Measurements from ENCODE around the gene TENM3. TPM values are rescaled to one million over a fixed set of nuclear protein-coding genes. Genes with fewer than 3 reads are reported as not detected.

TENM3 gene
- total RNA-seq, 1 donor from 2014 or later = 65.5 TPM

DNA sequence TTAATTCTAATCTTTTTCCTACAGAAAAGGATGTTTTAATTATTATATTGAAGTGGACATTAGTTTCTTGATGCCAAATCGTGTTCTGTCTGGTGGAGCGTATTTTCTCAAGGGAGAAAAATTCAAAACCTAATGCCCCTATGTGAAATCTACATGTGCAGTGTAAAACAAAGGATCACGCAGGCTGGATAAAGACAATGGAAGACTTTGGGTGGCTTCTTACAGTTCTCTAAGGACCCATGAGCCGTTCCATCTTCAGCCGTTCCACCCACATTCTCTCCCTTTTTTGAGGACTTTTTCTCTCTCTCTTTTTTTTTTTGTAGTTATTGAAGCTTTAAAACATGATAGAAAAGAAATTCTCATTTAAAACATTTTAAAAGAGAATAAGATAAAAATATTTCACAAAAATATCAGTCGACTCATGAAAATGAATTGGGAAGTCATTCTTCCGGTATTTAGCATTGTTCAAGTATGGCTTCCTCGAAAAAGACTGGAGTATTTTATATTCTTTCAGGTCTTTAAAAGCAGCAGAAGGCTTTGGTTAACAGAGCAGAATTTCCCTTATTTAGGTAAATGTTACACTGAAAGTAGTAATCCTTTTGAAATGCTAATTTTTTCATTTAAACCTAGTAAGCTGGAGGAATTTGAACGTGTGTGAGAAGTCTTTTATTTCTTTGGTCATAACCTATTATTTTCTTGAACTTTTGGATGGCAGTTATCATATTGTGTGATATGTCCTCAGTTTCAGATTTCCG is 11.0 kb downstream of the TENM3 start:
- no peak for DNase-seq (ENCODE audit: low spot score)

GRCh38 chr4:182255441-182256190 is 12.4 kb downstream of the TENM3 start:
- DNase-seq (ENCODE audit: low spot score) = peak; percentile 70

DNA sequence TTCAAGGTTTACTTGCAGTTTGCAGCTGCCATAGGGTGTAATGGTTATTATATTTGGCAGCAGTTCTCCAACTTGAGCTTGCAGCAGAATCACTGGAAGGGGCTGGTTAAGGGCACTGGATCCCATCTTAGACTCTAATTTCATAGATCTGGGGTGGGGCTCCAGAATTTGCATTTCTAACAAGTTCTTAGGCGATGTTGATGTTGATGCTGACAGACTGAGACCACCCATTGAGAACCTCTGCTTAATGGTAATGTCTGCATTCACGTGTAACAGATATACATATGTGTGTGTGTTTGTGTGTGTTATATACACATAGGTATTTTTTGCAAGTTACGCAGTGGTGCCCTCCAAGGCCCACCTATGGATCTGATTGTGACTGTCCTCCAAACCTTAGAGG is 13.8 kb downstream of the TENM3 start:
- no peak for DNase-seq (ENCODE audit: low spot score)

DNA sequence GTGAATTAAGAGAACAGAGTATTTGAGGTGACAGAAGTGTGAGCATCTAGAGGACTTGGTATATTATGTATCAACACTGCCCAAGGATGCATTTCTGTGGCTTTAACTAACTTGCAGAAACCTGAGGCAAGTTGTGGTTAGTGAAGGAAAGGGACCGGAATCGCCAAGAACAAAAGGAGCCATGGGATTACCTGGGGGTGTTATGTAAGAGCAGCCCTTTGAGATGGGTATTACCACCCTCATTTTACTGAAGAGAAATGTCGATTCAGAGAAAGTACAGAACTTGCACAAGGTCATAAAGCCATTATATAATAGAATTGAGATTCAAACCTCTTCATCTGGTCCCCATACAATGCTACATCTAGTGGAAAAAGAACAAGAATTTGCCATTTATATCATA is 14.3 kb downstream of the TENM3 start:
- no peak for DNase-seq (ENCODE audit: low spot score)

- no peak for DNase-seq (ENCODE audit: low spot score)
Observed at GRCh38 chr4:182258441-182259000, 15.3 kb downstream of the TENM3 start.

DNA sequence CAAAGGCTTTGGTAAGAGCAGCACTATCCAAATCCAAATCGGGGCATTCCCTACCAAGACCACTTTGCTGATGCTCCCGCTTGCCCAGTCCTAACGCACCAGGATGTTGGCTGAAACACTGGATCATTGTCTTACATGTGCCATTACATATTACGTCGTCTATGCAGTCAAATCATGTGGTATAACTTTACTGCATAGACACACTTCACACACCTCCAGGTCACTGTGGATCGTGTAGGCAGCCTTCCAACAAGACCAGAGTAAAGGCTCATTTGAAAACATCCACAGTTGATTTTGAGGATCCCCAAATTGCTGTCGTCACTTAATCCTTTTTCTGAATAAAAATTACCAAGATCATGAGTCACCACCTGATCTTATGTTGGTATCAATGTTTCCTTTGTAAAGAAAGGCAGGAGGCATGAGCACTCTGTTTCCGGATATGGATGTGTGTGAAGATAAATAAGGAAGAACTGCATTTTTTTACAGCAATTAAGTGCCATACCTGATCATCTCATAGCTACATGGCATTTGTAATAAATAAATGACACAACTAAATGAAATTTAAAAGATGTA is 18.5 kb downstream of the TENM3 start:
- no peak for DNase-seq (ENCODE audit: low spot score)

DNA sequence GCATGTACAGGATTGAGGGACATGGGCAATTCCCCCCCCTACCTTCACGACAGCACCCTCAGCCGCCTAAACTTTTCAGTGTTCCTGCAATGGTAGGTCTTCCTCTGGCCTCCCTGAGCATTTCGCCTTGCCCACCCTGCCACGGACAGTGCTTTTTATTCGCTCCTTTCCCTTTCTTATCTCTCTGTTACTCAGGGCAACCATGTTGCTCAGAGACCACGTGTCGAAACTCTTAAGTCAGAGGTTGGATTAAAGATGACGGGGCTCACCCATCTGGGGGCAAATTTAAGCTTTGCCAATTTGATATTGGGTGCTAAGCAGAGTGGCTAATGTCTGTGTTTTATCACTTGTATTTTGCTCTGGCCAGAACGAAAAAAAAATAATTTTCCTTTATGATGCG is 20.4 kb downstream of the TENM3 start:
- DNase-seq (ENCODE audit: low spot score) = peak; percentile 41

DNA sequence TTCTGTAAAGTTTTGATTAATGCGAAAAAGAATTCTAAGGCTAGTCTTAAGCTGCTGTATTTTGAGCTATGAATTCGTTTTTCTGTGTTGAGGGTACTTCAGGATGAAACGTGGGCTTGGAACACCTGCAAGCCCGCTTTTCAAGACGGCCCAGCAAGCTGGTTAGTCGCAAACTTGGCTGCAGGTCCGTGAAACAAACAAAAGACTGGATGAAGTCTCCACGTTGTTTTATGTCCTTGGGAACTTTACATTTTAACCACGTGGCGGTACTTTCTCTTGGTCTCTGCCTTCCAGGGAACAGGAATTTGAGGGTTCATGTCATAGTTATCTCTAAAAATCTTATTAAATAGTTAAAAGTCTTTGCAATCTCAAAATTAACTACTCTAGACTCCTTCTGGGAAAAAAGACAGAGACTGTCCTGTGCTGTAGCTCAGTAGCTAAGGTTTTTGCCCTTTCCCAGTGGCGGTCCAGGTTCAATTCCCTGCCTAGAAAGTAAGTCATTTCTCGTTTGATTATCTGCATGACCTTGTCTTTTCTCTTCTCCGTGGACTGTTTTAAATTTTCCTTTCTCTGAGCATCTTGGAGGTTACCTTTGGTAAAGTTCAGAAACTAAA is 21.0 kb downstream of the TENM3 start:
- DNase-seq (ENCODE audit: low spot score) = no peak

- DNase-seq (ENCODE audit: low spot score) = no peak
Observed at GRCh38 chr4:182265881-182266280, 22.7 kb downstream of the TENM3 start.

GRCh38 chr4:182267048-182267447 is 23.8 kb downstream of the TENM3 start:
- DNase-seq (ENCODE audit: low spot score) = no peak

GRCh38 chr4:182268966-182269365 is 25.8 kb downstream of the TENM3 start:
- no peak for DNase-seq (ENCODE audit: low spot score)

GRCh38 chr4:182271731-182272130 is 28.5 kb downstream of the TENM3 start:
- DNase-seq (ENCODE audit: low spot score) = no peak

- DNase-seq (ENCODE audit: low spot score) = no peak
Observed at GRCh38 chr4:182272151-182272550, 28.9 kb downstream of the TENM3 start.

DNA sequence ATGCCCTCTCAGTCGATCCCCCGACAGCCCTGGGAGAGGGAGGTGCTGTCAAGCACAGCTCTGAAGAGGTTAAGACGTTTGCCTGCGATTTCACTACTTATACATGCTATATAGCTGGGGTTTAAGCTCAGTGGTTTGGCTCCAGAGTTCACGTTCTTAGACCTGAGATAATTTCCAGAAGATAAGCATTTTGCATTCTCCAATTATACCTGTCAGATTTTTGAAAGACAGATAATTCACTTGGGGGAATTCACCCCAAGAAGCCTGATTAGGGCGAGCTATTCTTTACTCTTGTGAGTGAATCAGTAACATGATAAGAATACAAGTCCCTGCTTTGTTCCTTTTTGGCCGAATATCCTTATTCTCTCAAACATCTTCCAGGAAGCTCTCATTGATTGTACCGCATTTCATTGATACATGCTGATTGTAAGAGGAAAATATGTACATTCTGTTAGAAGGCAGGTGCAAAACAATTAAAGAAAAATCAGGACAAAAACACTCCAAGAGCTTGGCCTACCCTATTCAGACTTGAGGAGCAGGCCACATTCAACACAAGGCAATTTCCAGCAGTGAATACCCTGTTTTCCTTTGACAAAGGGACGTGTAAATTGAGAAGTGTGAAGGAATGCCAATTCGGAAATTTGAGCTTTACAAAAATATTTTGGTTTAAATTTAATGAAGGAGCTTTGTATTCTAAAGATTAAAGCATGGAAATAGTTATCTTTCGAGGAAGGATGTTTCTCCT is 30.2 kb downstream of the TENM3 start:
- no peak for DNase-seq (ENCODE audit: low spot score)

DNA sequence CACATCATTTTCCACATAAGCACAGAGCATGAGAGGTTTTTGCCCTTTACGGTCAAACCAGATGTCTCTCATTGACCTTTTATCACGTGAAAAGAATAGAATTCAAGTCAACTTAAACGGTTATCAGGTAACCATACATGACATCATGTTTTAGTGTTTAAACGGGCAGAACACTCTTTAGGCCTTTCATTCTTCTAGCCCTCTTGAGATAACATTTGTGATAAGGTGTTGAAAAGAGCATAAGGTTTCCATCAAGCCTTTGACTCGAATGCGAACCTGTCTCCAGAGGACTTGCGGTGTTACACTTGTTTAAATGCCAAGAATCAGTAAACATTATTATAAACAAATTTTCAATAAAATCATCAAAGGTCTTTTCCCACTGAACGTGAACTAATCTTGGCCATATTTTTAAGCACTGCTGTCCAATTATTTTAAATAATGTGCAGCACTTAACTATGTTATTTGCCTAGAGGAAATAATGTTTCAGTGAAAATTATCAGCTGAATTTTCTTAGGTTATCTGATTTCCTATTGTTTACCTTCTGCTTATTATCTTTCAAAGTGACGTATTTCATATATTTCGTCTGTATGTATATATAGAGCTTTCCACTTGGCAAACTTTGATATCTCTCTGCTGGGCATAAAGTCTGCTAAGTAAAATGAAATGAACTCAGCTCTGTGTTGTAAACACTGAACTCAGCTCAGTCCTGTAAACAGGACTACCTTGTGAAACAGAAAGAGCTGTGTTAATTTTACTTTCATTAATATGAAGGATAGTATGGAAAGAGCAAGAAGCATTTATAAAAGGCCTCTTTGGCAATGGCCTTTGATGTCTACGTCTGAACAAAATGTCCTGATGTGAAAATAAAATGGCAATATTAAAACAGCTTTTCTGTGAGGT is 33.3 kb downstream of the TENM3 start:
- DNase-seq (ENCODE audit: low spot score) = no peak

DNA sequence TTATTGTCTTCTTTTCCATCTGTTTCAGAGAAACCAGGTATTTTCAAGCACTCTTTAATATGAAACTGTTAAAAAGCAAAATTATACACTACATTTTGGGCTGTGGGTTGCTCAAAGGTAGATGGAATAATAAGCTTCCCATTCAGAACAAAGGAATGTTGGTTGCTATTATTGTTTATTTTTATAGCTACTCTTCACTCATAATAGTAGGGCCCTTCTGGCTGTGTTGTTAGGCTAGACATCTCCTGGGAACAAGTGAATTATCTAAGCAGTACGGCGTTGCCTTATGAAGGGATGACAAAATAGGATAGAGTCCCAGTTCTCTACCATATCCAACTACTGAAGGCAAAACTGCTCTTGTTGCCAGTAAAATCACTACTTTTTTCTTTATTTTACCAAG is 34.2 kb downstream of the TENM3 start:
- DNase-seq (ENCODE audit: low spot score) = no peak

- DNase-seq (ENCODE audit: low spot score) = no peak
Observed at GRCh38 chr4:182278729-182279128, 35.5 kb downstream of the TENM3 start.

DNA sequence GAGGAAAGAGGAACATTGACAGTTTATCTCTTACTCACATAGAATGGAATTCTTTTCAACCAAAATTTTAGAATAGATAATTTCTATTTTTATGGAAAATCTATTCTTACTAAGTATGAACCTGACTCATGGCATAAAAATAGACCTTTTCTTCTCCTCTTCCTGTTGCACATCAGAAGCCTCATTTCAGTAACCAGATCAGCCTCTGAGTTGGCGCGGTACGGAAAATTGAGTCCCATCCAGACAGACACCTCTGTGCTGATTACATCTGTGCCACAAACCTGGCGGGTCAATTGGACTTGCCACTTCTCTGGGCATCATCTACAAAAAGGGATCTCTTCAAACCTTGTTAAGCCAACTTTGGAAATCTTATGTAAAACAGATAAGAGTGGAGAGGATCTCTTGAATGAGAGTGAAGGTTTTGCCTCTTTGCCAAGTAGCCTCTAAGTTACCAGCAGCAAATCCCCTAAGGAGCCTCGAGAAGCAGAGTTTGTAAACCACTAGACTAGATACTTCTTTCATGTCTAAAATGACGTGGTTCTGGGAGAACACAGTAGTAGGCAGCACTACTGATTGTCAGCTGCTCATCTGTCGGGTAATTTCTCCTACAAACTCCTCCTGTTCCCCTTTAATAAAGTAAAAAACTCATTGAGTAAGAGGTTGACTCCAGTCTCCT is 37.4 kb downstream of the TENM3 start:
- peak; percentile 26 for DNase-seq (ENCODE audit: low spot score)

- no peak for DNase-seq (ENCODE audit: low spot score)
Observed at GRCh38 chr4:182286035-182286434, 42.8 kb downstream of the TENM3 start.

- no peak for DNase-seq (ENCODE audit: low spot score)
Observed at GRCh38 chr4:182286931-182287330, 43.7 kb downstream of the TENM3 start.

All from umbilical cord (tissue), 2 donors.